Measurements from ENCODE around the gene CD7. TPM values are rescaled to one million over a fixed set of nuclear protein-coding genes. Genes with fewer than 3 reads are reported as not detected.
"Not testable (repeated sequence)": the region's sequence is repeated elsewhere in the genome, so short reads cannot be mapped to it uniquely, and the experiment has no call there.

CD7 gene
- polyA plus RNA-seq (2013, experiment 1 of 2; ENCODE audit: insufficient read length): 0.25 TPM
- 0.22 TPM for polyA plus RNA-seq (2013, experiment 2 of 2; ENCODE audit: insufficient read length)

DNA sequence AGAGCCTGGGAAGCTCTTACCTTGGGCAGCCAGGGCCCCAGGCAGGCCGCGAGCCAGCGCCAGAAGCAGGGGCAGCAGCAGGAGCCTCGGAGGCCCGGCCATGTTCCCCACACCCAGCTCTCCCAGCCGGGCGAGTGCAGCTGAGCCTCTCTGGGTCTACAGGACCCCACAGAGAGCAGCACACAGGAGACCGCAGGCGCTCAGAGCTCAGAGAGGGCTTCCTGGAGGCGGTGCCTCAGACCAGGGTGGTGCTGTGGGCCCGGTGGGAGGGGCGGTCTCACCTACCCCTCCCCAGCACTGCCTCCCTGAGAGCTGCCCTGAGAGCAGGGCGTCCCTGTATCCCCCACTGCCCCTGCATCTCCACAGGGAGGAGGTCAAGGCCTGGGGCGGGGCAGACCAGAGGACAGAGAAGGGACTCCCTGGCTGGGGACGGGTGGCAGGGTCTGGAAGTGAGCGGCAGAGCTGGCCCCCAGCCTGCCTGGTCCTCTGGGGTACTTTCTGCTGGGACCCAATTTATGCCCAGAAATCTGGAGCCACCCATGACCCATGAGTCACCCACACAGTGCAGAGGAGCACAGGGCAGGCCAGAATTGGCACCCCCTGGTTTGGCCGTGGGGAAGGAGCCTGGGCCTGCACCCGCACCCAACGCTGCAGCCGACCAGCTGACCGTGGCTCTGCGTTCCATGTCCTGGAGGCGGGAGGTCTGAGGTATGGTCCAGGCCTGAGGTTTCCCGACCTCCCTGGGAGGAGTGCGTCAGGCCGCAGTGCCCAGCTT, at the start of gene CD7:
CD7 (minus strand) TSS at position 215 of the 775 bp plus-strand sequence; CDS start at position 102, 113 bp downstream.
- no peak for DNase-seq

DNA sequence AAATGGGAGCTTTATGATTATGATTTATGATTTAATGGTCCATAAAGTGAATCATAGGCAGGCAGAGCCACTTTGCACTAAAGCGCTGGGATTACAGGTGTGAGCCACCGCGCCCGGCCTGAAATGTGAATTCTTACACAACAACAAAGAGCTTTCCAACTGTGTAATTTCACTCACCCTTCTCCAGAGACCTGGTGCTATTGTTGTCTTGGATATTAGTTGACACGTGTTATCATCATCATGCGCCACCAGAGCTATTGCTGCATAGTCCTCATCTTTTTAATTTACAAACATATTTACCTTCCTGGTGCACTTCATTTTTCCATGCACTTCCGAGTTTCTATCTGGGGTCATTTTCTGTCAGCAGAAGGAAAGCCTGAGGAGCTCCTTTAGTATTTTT, 49.3 kb upstream of the CD7 start:
- no peak for DNase-seq

DNA sequence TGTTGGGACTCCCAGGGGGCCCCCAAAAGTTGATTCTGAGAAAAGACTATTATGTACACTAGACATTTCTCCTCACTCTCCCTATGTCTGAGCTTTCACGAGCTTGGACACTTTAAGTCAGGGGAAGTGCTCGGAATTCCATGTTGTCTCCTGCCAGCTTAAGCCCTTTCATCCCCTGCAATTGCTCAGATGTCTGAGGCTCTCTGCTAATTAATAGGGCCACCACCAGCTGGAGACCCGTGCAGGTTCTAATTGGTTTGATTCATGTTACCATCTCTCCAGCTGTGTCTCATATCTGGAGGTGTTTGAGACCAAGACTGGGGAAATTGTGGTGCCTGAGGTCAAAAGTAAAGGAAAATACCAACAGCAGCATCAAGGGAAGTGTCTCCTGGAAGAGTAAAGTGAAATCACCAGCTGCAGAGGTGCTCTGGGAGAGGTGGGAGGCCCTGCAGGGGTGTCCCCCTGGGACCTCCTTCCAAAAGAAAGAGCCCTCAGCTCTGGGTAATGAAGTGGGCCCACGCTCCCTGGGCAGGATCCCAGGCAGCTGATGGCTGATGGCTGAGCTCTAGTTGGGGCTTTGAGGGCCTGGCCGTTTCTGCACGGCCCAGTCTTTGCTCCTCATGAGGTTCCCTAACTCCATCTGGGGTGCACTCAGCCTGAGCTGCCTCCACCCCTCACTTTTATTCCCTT, 48.3 kb upstream of the CD7 start:
- DNase-seq: no peak

DNA sequence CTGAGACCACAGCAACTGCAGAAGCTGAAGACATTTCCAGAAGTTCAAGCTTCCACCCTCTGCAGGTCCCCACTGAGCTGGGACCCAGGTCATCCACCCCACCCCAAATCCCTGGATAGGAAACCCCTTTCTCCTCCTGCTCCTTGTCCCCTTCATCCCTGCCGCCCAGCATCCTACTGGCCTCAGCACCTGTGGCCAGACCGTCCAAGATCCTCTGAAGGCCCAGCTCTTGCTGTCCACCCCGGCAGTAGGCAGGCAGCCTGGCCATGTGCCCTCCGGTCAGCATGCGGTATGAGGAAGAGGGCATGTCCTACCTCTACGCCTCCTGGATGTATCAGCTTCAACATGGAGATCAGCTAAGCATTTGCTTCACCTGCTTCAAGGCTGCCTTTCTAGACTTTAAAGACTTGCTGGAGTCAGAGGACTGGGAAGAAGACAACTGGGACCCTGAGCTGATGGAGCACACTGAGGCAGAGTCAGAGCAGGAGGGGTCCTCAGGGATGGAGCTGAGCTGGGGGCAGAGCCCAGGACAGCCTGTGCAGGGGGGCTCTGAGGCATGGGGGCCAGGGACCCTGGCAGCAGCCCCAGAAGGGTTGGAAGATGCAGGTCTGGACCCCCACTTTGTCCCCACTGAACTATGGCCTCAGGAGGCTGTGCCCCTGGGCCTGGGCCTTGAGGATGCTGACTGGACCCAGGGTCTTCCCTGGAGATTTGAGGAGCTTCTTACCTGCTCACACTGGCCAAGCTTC, 44.7 kb upstream of the CD7 start:
- DNase-seq: no peak

DNA sequence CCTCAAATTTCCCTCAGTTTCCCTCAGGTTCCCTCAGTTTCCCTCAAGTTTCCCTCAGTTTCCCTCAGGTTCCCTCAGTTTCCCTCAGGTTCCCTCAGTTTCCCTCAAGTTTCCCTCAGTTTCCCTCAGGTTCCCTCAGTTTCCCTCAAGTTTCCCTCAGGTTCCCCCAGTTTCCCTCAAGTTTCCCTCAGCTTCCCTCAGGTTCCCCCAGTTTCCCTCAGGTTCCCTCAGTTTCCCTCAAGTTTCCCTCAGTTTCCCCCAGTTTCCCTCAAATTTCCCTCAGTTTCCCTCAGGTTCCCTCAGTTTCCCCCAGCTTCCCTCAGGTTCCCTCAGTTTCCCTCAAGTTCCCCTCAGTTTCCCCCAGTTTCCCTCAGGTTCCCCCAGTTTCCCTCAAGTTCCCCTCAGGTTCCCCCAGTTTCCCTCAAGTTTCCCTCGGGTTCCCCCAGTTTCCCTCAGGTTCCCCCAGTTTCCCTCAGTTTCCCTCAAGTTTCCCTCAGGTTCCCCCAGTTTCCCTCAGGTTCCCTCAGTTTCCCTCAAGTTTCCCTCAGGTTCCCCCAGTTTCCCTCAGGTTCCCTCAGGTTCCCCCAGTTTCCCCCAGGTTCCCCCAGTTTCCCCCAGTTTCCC, 42.2 kb upstream of the CD7 start:
- not testable (repeated sequence) for DNase-seq

DNA sequence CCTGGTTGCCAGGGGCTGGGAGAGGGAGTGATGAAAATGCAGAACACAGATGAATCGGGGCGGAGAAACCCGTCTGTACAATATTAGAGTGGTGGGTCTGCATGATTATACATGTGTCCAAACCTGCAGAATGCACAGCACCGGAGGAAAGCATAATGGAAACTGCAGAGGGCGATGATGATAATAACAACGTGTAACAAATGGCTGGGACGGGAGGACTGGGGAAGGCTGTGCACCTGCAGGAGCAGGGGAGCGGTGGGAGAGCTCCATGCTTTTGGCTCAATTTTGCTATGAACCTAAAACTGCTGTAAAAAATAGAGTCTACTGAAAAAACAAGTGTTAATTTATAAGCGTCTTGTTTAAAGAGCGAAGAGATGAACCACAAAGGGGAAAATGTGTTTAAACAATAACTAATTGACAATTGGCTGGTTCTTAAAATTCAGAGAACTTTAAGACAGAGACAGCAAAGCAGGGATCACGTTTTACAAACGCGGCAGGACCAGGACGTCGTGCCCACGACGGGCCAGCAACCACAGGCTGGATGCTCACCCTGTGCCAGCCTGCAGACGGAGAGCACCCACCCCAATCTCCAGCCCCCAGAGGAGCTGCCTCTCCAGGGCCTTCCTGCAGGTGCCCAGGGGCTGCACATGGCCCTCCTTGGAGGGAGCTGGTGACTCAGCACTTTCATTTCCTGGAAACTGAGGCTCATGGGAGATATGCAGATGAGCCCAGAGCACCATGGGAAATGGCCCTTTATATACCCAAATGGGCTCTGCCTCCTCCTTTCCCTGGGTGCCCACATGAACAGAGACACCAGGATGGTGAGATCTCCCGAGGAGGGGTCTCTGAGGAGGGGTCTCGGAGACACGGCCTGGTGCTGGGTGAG, 41.3 kb upstream of the CD7 start, which contains the start of gene TEX19:
TEX19 (plus strand) TSS at position 783 of the 886 bp plus-strand sequence. CDS start 2,904 bp downstream, outside the sequence.
- DNase-seq: no peak

DNA sequence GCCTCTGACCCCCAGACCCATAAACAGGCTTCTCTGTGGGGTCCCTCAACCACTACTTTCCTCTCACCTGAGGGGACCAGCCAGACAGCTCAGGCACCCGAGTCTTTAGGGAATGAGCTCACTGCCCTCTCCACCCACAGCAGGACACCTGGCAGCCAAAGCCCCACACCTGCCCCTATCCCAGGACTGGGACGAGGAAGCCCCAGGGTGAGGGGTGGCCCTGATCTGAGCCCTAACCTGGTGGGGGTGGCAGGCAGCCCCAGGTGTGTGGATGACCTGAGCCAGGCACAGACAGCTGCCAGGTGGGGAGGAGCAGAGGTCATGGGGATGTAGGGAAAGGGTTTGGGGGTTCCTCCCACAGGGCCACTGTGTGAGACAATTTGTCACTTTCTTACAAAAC, 40.0 kb upstream of the CD7 start:
- DNase-seq: no peak

DNA sequence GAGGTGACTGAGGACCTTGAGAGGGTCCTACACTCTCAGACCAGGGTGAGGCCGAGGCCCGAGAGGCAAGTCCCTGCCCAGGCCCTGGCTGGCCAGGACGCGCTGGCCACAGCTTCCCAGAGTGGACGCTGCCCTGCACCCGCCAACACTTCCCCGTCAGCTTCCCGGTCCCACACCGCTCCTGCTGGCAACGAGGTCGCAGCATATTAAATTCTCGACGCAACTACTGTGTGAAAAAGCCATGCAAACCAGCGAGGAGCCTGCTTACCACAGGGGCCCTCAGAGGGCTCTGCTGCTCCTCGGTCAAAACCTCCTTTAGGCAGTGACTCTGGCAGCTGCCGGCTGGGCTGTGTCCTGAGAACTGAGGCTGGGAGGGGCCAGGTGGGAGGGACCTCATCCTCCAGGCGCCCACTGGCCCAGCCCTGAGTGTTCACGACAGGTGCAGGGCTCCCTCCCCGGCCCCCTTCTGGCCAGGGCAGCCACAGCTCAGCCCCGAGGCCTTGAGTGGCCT, 39.5 kb upstream of the CD7 start:
- no peak for DNase-seq

DNA sequence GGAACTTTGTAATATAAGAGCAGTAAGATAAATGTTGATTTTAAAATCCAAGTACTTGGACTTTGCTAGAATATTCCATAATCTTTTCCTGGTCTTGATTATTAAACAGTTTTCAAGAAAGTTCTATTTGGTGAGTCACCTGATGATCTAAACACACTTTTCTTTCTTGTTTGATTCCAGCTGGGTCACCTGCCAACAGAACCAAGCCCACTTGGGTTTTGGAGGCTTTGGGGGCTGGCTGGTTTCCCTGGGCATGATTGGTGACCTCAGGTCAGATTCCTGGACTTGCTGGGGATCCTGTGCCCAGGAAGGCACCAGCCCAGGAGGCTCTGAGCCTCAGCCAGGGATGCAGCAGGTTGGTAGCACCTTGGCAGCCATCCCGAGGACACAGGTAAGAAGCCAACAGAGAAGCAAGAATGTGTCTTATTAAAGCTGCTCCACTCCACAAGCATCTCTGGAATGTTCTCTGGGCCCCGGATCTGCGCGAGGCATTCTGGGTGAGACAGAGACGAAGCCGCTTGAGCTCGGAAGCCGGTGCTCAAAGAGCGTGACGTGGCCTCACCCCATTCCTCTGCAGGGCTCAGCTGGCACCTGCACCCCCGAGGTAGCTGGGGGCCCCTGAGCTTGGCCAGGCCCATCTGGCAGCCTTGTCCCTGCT, 38.5 kb upstream of the CD7 start:
- no peak for DNase-seq

DNA sequence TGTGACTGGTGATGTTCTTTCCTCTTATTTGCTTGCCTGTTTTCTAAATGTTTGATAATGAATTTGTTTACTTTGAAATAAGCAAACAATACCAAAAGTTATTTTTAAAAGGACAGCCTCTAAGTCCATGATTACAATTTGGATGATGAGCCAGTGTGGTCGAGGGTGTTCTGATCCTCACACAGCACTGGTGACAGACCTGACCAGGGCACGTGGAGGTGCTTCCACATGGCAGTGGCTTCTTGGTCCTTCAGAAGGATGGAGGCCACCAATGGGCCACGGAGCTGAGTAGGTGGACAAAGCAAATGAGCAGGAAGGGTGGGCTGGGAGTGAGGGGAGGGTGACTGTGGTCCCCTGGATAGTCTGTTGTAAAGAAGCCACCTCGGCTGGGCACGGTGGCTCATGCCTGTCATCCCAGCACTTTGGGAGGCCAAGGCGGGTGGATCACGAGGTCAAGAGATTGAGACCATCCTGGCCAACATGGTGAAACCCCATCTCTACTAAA, 37.4 kb upstream of the CD7 start:
- DNase-seq: no peak

DNA sequence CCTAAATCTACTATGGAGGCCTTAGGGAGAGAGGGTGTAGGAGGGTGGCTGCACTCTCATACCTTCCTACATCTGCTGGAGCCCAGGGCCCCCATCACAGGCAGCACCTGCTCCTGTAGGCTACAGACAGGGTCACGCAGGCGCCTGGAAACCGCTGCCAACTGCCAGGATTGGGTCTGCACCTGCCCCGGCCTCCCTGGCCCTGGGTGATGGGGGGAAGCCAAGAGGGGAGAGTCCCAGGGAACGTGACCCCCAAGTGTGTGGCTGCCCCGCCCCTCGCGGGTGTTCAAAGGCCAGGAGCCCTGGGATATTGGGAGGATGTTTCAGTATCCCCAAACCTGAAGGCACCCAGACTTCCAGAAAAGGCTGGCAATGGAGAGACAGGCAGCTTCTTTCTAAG, 36.1 kb upstream of the CD7 start:
- no peak for DNase-seq

DNA sequence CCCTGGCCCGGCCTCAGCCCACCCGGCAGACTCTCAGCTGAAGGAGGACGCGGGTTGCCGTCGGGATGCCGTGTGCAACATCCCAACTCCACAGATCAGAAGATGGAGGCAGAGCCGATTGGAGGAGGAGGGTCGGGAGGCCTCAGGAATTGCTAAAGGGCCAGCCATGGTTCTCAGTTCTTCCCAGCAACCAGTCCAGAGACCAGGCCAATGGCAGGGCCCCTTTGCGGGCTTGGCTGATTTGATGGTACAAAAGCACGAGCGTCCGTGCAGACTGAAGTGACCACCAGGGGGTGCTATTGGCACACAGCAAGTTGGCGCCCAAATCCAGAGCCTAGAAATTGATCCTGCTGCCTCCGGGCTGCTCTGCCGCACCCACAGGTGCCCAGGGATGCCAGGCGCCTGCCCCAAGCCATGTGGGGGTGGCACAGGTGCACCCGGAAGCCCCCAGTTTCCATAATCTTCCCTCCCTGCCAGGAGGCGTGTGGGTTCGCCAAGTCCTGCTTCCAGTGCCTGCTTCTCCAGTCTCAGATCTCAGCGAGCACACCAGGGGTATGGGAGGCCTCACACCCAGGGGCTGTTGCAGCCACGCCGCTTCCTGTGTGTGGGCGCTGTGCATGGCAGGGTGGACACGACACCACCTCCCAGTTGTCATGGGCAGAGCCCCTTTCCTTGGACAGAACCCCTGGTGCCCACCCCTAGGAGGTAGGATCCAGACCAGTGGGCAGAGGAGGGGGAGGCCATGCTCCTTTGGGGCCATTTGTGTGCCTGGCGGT, 34.5 kb upstream of the CD7 start:
- peak; percentile 83 for DNase-seq

DNA sequence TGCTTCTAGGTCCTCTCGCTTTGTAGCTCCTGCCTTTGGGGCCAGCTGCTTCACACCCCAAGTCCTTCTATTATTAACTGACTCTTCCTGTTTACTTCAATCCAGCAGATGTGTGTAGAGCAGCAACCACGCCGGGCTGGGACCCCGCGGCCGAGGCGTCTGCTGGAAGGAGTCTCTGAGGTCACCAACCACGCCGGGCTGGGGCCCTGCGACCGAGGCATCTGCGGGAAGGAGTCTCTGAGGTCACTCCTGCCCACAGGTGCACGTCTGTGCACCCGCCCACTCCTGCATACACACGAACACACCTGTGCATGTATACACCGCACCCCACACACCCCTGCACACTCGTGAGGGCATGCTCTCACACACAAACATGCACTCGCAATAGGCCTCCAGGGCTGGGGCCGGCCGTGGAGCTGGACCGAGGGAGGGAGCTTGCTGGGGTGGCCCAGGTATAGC, 33.9 kb upstream of the CD7 start:
- no peak for DNase-seq

DNA sequence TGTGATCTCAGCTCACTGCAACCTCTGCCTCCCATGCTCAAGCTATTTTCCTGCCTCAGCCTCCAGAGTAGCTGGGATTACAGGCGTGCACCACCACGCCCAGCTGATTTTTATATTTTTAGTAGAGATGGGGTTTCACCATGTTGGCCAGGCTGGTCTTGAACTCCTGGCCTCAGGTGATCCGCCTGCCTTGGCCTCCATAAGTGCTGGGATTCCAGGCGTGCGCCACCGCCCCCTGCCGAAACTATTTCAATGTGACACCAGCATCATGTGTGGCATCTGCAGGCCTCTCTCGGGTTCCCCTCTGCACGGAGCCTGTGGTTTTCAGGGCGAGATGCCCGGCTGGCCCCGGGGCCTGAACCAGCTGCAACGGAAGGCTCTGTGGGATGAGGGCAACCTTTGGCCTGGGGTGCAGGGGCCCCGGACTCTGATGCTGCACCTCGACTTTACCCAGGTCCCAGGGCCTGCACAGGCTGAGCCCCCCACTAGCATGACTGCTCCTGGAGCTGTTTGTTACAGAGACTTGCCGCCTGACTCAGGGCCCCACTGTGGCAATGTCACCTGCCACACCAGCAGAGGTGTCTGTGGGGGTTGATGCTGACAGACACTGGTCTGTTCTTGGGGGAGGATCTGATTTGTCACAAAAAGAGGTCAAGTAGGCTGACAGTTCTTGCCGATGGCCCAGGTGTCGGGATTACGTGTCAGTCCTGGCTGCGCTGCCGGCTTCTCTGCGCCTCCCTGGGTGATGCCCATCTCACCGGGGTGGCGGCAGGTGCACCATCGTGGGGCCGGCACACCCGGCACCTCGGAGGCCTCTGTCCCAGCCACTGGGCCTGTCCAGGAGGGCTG, 33.0 kb upstream of the CD7 start:
- DNase-seq: peak; percentile 34

DNA sequence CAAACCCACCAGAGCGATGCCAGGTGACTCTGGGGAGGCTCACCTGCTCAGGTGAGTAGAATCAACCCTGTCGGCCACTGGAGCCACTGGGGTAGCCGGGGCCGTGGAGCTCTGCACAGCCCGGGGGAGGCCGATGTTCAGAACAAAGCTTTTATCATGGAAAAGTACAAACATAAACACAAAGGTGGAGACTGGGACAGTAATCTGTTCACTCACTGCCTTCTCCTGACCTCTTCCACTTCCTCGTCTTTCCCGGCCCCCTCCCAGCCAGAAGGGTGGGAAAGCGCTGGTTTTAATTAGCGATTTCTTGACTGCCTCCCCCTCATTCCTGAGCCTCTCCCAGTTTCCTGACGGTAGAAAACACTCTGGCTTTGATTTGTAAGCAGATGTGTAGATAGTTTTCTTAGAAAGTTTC, 31.9 kb upstream of the CD7 start:
- DNase-seq: peak; percentile 63

DNA sequence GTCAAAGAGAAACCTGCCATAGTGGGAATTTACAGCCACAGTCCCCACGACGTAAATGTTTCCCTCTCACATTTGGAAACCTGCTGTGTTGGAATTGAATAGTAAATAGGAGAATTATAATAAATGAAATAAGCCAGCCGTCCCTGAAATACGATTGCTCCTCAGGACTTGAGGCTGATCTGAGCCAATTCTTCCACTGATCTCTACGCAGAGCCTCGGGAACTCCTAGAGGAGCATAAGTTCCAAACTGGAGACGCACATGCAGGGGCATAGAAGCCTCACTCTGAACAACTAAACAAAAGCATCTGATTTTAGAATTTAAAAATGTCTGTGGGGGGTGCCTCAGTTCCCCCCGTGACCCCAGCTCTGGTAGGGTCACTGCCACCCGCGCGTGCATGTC, 31.5 kb upstream of the CD7 start:
- DNase-seq: no peak

DNA sequence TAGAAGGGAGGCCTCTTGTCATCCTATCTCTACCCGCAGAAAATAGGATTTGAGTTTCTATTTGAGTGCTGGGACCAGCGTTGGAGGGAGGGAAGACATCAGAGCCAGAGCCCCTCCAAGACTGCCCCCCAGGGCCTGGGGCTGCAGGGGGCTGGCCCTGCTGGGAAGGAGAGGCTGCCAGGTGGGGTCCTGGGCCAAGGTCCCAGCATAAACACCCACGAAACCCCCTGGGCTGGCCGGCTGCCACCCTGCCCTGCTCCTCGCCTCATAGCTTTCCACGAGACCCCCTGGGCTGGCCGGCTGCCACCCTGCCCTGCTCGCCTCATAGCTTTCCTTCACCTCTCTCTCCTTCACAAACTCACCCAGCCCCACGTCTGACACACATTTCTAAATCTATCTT, 31.0 kb upstream of the CD7 start:
- no peak for DNase-seq

DNA sequence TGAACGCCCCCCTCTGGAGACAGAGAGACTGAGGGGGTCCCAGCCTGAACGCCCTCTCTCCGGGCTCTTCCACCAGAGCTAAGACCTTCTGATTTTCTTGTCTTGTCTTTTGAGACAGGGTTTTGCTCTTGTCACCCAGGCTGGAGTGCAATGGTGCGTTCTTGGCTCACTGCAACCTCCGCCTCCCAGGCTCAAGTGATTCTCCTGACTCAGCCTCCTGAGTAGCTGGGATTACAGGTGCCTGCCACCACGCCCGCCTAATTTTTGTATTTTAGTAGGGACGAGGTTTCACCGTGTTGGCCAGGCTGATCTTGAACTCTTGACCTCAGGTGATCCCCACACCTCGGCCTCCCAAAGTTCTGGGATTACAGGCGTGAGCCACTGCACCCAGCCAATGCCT, 30.6 kb upstream of the CD7 start:
- not testable (repeated sequence) for DNase-seq

Data from fibroblast of skin of scalp (primary cell).